ENCODE measurements around the gene ZNF580.

GRCh38 chr19:55635334-55635717, 5.5 kb upstream of the ZNF580 start:
- TF ChIP-seq CTCF (IDR thresholded peaks at IDR 0.05; ENCODE audit: low read length) (no peak), EZH2 (IDR thresholded peaks at IDR 0.05; ENCODE audit: borderline replicate concordance, low read length) (no peak)
